ENCODE data around the gene LEPROT. TPM values are rescaled to one million over a fixed set of nuclear protein-coding genes. Genes with fewer than 3 reads are reported as not detected.
"Not testable (repeated sequence)": the region's sequence is repeated elsewhere in the genome, so short reads cannot be mapped to it uniquely, and the experiment has no call there.

The LEPROT gene
- total RNA-seq, 1 donor from 2014 or later, result 35.2 TPM

DNA sequence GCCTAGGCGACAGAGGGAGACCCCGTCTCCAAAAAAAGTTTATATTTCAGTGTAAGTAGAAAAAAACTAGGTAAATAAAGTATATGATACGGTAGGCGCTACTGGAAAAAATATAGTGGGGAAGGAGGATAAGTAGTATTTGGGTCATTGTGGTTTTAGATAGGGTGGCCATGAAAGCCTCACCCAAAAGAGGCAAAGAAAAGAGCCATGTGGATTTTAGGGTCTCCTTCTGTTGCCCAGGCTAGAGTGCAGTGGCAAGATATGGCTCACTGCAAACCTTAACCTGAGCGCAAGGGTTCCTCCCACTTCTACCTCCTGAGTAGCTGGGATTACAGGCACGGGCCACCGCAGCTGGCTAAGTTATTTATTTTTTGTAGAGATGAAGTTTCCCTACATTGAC is 17.1 kb downstream of the LEPROT start:
- no peak for DNase-seq

- no peak for DNase-seq
Observed at GRCh38 chr1:65440322-65440900, 19.9 kb downstream of the LEPROT start.

DNA sequence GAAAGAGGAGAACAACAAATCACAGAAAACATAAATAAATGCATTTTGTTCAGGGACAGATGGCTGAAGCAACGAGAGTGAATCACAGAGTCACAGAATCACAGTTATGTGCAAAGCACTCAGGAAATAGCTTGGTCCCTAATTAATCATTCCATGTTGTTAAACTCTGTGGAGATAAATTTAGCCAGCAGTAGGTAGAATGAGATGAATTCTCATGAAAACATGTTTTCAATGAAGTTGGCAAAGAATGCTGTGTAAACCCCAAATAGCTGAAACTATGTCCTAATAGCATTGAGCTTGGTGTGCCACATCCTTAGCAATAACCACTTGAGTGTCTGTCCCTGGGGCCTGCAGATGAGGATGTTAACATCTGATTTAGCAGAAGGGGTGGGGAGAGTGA is 20.4 kb downstream of the LEPROT start:
- no peak for DNase-seq

GRCh38 chr1:65441464-65441863 is 21.0 kb downstream of the LEPROT start:
- DNase-seq, result no peak

DNA sequence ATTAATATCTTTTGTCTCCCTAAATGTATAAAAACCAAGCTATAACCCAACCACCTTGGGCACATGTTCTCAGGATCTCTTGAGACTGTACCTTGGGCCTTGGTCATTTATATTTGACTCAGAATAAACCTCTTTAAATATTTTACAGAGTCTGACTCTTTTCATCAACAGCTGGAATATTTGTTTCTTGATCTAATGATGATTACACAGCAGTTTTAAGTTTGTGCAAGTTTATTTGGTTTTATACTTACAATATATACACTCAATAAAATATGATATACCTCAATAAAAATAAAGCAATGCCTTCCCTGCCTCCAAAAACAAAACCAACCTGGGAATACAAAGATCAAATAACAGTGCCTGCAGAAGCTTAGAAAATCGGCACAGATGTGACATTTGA is 22.0 kb downstream of the LEPROT start:
- DNase-seq, result no peak

- no peak for DNase-seq
Observed at GRCh38 chr1:65443647-65444046, 23.2 kb downstream of the LEPROT start.

GRCh38 chr1:65444128-65444640 is 23.7 kb downstream of the LEPROT start:
- DNase-seq, result no peak

DNA sequence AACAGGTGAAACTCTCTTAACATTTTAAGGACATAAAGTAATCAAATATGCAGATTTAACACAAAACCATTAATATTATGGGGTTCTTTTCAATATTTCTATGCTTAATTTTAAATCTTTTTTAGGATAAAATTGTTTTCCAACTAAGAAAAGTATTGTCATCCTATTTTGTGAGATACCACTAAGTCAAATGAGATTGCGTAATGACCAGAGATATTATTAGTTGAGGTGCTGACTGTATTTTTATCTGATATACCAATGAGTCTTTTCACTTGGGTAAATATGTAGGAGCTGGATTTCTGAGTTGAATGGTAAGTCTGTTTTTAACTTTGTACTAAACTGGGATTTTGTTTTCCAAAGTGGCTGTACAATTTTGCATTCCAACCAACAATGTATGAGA is 25.4 kb downstream of the LEPROT start:
- DNase-seq, result no peak

GRCh38 chr1:65449214-65449823 is 28.9 kb downstream of the LEPROT start:
- no peak for DNase-seq

- not testable (repeated sequence) for DNase-seq
Observed at GRCh38 chr1:65455678-65456077, 35.2 kb downstream of the LEPROT start.

DNA sequence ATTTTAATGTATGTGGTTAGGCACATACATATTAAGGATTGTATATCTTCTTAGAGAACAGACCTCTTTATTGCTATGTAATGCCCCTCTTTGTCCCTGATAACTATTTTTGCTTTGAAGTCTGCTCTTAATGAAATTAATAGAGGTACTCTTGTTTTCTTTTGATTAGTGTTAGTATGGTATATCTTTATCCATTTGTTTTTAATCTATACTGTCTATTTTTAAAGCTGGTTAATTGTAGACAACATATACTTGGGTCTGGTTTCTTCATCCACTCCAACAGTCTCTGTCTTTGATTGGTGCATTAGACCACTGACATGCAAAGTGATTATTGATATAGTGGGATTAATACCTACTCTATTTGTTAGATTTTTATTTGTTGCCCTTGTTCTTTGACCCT is 36.0 kb downstream of the LEPROT start:
- DNase-seq, result no peak

- DNase-seq, result no peak
Observed at GRCh38 chr1:65457868-65458267, 37.4 kb downstream of the LEPROT start.

GRCh38 chr1:65458730-65459396 is 38.4 kb downstream of the LEPROT start:
- no peak for DNase-seq

- no peak for DNase-seq
Observed at GRCh38 chr1:65459397-65459768, 38.9 kb downstream of the LEPROT start.

GRCh38 chr1:65465837-65466236 is 45.4 kb downstream of the LEPROT start:
- not testable (repeated sequence) for DNase-seq

DNA sequence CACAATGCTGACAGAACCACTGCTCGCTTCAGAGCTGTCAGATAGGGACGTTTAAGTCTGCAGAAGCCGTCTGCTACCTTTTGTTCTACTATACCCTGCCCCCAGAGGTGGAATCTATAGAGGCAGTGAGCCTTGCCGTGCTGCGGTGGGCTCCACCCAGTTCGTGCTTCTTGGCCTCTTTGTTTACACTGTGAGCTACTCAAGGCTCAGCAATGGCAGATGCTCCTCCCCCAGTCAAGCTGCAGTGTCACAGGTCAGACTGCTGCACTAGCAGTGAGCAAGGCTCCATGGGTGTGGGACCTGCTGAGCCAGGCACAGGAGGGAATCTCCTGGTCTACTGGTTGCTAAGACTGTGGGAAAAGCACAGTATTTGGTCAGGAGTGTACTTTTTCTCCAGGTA is 47.1 kb downstream of the LEPROT start:
- no peak for DNase-seq

DNA sequence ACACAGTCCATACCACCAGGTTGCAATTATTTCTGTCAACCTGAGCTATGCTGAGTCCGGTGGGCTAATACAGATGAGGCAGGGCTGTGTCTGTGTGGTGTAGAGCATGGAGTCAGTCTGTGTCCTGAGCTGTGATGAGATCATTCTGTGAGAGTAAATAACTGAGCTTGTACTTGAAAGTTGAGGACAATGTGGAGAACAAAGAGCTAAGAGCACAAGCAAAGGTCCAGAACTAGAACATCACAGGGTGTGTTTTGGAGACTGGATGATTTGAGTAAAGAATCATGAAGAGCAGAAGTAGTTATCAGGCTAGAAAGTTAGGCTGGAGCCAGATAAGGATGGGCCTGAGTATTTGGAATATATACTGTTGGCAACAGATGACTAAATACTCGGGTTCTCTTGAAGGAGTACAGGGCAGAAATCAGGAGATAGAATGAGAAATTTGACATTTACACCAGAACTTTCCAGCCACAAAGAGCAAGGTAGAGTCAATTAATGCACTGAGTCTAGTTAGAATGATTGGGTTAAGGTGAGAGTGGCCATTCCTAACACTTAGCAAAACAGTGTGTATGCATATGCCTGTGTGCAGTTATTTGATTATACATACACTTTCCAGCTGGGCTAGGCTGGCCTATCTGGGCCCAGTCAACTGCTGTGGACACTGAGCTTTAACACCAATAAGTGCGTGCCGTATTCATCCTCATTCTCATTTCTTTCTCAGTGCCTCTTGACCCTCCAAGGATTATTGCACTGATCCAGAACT is 48.8 kb downstream of the LEPROT start:
- no peak for DNase-seq

GRCh38 chr1:65469889-65470340 is 49.4 kb downstream of the LEPROT start:
- DNase-seq, result no peak

DNA sequence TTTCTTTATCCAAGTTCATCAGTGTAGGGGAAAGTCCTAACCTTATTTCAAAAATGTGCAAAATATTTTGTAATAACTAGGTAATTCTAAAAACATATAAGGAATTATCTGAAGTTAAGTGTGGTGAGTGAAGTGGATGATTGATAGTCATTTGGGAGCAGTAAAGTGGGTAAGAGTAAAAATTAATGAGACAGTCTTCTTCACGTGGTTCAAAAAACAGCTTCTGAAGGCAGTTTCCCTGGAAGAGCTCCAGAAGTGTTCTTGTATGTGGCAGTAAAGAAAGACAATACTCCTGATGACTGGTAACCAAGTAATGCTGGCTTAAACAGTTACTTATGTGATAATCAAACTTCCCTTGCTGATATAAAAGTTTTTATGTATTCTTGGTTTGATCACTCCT is 50.3 kb downstream of the LEPROT start:
- no peak for DNase-seq

GRCh38 chr1:65471213-65471833 is 50.9 kb downstream of the LEPROT start:
- no peak for DNase-seq

DNA sequence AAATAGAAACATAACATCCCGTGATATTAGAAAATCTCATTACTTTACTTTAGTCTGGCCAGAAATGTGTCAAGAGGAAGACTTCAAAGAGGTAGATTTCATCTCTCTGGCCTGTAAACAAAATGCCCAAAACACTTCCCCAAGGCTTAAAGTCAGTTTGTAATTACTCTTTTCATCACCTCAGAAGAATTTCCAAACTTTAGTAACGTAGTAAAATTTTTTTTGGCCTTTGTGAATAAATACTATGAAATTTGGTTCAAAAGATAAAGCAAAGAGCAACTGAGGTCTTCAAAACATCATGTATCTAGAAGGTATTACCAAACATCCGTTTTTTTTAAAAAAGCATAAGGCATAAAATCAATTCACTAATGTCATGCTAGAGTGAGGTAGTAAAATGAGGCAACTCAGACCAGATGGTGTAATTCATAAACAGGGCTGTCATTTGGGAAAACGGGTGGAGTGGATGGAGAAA is 51.4 kb downstream of the LEPROT start:
- DNase-seq, result no peak

- DNase-seq, result no peak
Observed at GRCh38 chr1:65476327-65476726, 55.9 kb downstream of the LEPROT start.
